Measurements from ENCODE around the gene GH1.
"Not testable (repeated sequence)": the region's sequence is repeated elsewhere in the genome, so short reads cannot be mapped to it uniquely, and the experiment has no call there.

The GH1 gene

DNA sequence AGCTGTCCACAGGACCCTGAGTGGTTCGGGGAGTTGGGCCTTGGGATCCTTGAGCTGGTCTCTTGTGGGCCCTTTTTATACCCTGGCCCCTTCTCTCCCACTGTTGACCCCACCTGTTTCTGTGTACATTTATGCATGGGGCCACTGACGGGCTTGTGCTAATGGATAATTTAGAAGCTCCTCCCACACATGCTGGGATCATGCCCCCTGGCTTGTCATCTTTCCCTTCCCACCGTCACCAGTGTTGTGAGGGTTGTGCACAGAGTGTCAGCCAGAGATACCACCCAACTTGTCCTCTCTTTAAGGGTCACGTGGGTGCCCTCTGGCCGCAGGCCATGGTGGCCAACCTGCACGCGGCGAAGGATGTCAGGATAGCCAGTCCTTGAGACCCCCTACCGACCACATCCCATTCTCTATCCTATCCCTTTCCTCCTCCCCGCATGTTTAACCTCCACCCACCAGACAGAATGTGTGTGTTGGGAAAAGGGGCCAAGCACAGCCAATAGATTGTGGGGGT lies at the start of gene GH1:
Gene GH1 (minus strand): TSS at position 51 of the 517 bp plus-strand sequence. CDS start 63 bp downstream, outside the sequence.
- DNase-seq (ENCODE audit: low read depth) = not testable (repeated sequence)

DNA sequence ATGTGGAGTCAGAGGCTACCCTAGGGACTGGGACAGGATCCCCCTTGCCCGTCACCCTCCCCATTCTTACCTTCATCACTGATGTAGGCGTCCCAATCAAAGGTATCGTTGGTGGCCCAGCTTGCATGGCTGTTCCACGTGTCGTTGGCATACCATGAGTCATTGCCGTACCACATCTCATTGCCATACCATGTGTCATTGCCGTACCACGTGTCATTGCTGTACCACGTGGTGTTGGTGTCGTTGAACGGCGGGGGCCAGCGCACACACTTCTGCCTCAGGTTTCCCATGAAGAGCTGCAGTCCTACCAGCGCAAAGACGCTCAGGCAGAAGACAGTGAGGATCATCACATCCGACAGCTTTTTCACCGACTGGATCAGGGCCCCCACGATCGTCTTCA lies 49.3 kb upstream of the GH1 start:
- DNase-seq (ENCODE audit: low read depth) = no peak

GRCh38 chr17:63966646-63967264 lies 48.1 kb upstream of the GH1 start:
- no peak for DNase-seq (ENCODE audit: low read depth)

- DNase-seq (ENCODE audit: low read depth) = no peak
These were observed 44.5 kb upstream of the GH1 start for GRCh38 chr17:63963123-63963522.

GRCh38 chr17:63962298-63962744 lies 43.7 kb upstream of the GH1 start:
- no peak for DNase-seq (ENCODE audit: low read depth)

GRCh38 chr17:63961355-63962212 lies 42.9 kb upstream of the GH1 start:
- no peak for DNase-seq (ENCODE audit: low read depth)

GRCh38 chr17:63960430-63960829 lies 41.8 kb upstream of the GH1 start:
- DNase-seq (ENCODE audit: low read depth) = no peak

DNA sequence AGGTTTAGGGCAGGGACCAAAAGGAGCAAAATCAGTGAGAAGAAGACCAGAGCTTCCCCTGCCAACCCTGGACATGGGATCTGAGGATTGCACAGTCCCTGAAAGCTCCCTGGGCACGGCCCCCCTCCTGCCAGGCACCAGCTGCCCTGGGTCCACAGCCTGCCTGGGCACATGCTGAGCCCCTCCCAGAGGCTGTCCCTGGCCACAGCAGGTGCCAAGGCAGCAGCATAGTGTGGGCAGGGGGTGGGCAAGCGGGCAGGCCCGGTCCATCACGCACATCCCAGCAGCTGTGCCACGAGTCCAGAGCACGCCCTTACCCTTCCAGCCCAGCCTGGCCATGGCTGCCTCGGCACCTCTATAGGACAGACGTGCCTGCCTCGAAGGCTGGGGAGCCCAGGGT lies 41.4 kb upstream of the GH1 start:
- no peak for DNase-seq (ENCODE audit: low read depth)

DNA sequence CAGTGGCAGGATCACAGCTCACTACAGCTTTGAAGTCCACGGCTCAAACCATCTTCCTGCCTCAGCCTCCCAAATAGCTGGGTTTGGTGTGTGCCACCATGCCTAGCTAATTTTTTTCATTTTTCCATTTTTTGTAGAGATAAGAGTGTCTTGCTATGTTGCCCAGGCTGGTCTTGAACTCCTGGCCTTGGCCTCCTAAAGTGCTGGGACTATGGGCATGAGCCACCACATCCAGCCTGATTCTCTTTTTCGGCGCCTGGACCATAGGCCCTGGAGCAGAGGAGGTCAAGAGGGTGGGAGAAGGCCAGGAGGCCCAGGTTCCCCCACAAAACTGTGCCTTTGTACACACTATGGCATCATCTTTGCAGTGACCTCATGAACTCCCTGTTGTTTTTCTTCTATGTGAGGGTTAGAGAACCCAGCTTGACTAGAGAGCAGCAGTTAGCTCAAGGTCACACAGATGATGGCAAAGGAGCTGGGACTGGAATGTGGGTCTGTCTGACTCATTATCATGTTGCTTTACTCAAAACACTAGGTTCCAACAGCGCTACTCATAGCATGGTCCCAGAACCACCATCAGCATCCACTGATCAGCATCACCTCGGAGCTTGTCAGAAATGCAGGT lies 37.8 kb upstream of the GH1 start:
- no peak for DNase-seq (ENCODE audit: low read depth)

- DNase-seq (ENCODE audit: low read depth) = no peak
These were observed 37.2 kb upstream of the GH1 start for GRCh38 chr17:63955791-63956190.

DNA sequence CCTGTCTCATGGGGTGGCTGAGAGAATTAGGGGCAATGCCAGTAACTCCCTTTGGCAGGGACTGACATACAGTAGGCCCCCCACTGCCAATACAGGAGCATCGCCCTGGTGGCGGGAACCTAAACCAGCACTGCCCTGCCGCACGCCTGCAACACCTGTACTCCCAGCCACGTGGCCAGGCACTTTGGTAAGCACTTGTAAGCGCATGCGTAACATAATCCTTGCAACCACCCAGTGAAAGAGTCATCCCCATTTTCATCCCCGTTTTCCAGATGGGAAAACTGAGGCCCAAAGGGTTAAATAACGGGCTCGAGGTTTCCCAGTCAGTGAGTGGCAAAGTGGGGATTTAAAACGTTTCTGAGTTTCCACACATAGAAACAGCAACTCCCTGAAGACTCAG lies 36.6 kb upstream of the GH1 start:
- no peak for DNase-seq (ENCODE audit: low read depth)

DNA sequence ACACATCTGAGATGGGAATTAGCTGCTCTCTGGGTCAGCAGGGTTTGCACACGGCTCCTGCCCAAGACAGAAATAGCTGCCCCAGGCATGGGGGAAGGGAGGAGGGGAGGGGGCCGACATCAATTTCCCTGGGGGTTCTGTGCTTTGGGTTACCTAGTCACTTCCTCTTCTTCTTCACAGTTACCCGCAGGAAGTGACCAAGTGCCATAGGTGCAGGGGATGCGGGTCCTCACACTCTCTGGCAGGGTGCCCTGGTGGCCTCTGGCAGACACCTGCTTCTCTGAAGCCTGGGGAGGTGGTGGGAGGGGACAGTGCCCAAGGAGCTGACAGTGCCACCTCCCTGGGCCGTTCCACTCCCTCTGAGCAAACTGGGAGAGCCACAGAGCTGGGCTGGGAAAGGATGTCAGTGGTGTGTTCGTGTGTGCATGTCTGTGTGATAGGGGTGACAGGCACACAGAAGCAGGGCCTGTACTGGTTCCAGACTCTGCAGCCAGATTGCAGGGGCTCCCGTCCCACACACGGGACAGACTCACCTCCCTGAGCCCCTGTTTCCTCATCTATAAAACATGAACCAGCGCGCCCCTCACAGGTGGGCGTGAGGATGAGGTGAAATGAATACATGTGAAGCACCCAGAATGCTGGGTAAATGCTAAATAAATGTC lies 35.9 kb upstream of the GH1 start:
- DNase-seq (ENCODE audit: low read depth) = no peak

DNA sequence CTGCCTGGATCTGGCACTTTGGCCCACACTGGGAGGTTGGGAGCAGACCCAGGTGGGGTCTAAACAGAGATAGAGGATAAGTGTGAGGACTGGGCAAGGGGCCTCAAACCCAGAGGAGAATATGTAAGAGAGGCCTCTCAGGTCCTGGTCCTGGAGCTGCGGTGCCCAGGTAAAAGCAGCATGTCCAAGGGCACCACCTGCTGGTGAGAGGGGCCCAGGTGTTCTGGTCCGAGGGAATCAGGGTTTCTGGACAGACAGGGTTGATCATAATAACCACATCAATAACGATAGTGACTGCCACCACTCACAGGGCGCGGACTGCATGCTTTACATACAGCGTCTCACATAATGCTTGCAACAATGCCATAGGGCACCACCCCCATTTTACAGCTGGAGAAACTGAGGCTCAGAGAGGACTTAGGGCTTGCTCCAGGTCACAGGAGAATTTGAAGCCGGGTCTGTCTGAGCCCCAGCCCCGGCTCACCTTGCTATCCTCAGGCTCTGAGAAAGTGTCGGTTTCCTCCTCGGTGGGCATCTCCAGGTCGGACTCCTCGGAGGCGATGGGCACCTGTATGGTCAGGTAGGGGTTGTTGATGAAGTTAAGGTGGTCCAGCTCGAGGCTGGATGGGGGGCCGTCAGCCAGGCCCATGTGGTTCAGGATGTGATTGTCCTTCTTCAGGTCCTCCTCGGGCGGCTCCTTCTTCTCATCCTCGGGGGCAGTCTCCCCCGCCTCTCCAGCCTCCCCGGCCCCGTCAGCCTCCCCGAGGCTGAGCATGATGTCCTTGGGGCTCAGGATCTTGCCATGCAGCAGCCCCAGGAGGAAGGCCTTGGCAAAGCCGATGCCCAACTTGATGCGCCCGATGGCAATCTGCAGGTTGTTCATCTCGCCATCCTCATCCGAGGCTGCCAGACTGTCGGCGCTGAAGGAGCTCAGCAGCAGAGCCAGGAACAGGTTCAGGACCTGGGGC lies 32.6 kb upstream of the GH1 start:
- no peak for DNase-seq (ENCODE audit: low read depth)

- DNase-seq (ENCODE audit: low read depth) = no peak
These were observed 31.1 kb upstream of the GH1 start for GRCh38 chr17:63949576-63950250.

GRCh38 chr17:63948521-63948920 lies 29.9 kb upstream of the GH1 start:
- DNase-seq (ENCODE audit: low read depth) = no peak

DNA sequence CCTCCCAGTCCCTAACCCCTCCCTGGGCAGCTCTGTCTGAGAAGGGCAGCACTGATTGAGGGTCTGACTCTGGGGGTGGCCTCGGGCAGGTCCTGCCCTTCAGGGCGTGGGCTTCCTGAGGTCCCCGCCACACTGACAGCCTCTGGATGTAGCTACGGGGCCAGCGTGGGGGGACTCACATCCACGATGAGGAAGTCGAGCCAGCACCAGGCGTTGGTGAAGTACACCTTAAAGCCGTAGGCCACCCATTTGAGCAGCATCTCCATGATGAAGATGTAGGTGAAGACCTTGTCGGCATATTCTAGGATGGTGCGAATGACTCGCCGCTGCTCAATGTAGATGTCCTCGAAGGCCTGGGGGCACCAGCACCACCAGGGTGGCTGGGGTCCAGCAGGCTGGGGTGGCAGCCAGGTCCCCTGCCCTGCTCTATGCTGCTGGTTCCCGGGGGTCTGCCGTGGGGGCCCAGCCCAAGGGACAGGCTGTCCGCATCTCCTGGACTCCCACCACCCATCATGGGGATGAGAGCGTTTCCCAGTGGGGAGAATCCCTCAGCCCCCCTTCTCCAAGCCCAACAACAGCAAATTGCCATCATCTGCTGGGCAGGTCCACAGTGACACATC lies 29.2 kb upstream of the GH1 start:
- DNase-seq (ENCODE audit: low read depth) = no peak

DNA sequence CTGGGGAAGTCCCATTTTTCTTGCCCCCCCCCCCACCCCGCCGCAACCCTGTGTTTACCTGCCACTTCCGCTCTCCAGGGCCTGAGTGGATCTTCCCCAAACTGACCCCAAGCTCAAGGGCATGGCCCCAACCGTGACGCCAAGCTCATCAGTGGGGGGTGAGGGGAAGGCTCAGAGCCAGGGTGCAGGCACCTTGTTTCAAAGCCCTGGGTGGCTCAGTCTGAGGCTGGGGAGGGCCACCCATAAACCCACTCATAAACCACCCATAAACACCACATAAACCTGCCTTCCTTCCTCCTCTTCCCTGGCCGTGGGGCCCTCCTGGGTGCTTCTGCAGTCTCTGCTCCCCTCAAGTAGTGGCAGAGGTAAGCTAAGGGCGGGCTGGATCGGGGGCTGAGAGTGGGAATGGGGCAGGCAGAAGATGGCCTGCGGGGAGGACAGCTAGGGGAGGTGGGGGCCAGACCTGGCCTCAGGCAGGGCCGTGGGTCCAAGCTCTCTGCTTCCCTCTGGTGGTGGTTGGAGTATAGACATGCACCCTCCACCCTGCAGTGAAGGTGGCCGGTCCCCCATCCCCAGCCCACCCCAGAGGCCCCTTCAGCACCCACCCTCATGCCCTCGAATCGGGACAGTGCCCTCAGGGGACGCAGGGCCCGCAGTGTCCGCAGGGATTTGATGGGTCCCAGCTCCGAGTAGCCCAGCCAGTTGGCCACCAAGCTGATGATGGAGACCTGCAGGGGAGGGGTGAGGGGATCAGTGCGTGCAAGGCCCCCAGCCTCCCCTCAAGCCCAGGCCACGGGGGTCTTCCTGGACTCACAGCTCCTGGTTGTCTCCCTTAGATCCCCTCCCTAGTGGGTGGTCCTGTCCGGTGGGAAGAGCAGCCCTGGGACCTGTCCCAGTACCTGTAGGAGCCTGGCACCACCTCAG lies 28.1 kb upstream of the GH1 start:
- no peak for DNase-seq (ENCODE audit: low read depth)

GRCh38 chr17:63945784-63946439 lies 27.3 kb upstream of the GH1 start:
- DNase-seq (ENCODE audit: low read depth) = no peak
